DOHH2 (cell line): ENCODE data around the gene DGKB.

Experiments
- H3F3A ChIP-seq: fragments of 200-600 bp; sonication (generic), shearing (Covaris generic); 2 replicates; pipeline ENCODE4 v1.6.0; 2016; ENCODE audit warnings: antibody characterized with exemption, mild to moderate bottlenecking; ENCODE audit not compliant: control insufficient read depth, insufficient read depth
- H3K27ac ChIP-seq: fragments of 200-600 bp; sonication (generic); 2 replicates; pipeline ENCODE4 v1.5.1; 2014; ENCODE audit warnings: low read depth, mild to moderate bottlenecking, low read length, moderate library complexity
- H3K27me3 ChIP-seq: fragments of 200-600 bp; sonication (generic); 2 replicates; pipeline ENCODE4 v1.6.1; 2014; ENCODE audit warnings: mild to moderate bottlenecking, low read length, mixed read lengths; ENCODE audit not compliant: control insufficient read depth
- H3K36me3 ChIP-seq: fragments of 200-600 bp; sonication (generic); 2 replicates; pipeline ENCODE4 v1.6.1; 2014; ENCODE audit warnings: mild to moderate bottlenecking, low read length, moderate library complexity, mixed read lengths; ENCODE audit not compliant: control insufficient read depth
- H3K4me1 ChIP-seq: fragments of 200-600 bp; sonication (generic); 2 replicates; pipeline ENCODE4 v1.6.1; 2014; ENCODE audit warnings: mild to moderate bottlenecking, low read length, mixed read lengths; ENCODE audit not compliant: control insufficient read depth
- H3K4me2 ChIP-seq: fragments of 200-600 bp; sonication (generic); 2 replicates; pipeline ENCODE4 v1.6.0; 2014; ENCODE audit warnings: mild to moderate bottlenecking, low read length, moderate library complexity
- H3K4me3 ChIP-seq: fragments of 200-600 bp; sonication (generic); 2 replicates; pipeline ENCODE4 v1.5.1; 2014; ENCODE audit warnings: mild to moderate bottlenecking, low read length, mixed read lengths
- H3K79me2 ChIP-seq: fragments of 200-600 bp; sonication (generic); 2 replicates; pipeline ENCODE4 v1.6.1; 2014; ENCODE audit warnings: mild to moderate bottlenecking, low read length, mixed read lengths; ENCODE audit not compliant: control insufficient read depth
- H3K9me2 ChIP-seq: fragments of 200-600 bp; sonication (generic); replicated peaks from 2 replicates; pipeline ENCODE4 v1.6.1; 2014; ENCODE audit warnings: mild to moderate bottlenecking, low read length, mixed read lengths; ENCODE audit not compliant: control insufficient read depth
- H3K9me3 ChIP-seq: fragments of 200-600 bp; sonication (generic); 2 replicates; pipeline ENCODE4 v1.6.1; 2014; ENCODE audit warnings: antibody characterized with exemption, low read length, mixed read lengths; ENCODE audit not compliant: control insufficient read depth, insufficient read depth
- H4K20me1 ChIP-seq: fragments of 200-600 bp; sonication (generic); 2 replicates; pipeline ENCODE4 v1.6.0; 2014; ENCODE audit warnings: low read depth, mild to moderate bottlenecking, antibody characterized with exemption, low read length, moderate library complexity; ENCODE audit not compliant: control insufficient read depth, insufficient read depth
- EZH2phosphoT487 ChIP-seq: fragments of 200-600 bp; sonication (generic); IDR thresholded peaks from 2 replicates; pipeline ENCODE4 v1.6.1; 2017; ENCODE audit warnings: borderline replicate concordance, mild to moderate bottlenecking, antibody characterized with exemption, low read length, moderate library complexity, mixed read lengths
- TF ChIP-seq, protein P1 (sequence below): fragments of 200-600 bp; sonication (generic); IDR thresholded peaks from one replicate; pipeline ENCODE4 v1.5.1; 2014; ENCODE audit warnings: antibody characterized with exemption, mild to moderate bottlenecking, low read depth, low read length; ENCODE audit not compliant: poor library complexity, severe bottlenecking

The DGKB gene

DNA sequence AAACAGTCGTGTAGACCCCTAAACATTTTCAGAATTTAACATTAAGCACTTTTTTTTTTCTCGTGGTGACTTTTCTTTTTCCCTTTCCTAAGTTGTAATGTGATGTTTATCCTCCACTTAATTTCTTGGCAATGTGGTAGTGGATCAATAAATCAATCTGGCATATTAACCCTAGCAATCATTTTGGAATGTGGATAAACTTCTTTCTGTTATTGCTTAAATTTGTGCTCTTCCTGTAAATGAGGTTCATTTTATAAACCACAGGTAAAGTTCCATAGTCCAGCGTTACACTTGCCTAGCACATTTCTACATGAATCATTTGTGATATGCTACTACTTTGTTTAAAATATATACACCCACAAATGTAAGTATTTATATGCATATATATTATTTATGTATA lies 665.7 kb downstream of the DGKB start:
- Histone ChIP-seq H3K27me3 (no peaks in the 10 kb centered on the region), H3K36me3 (no peaks in the 10 kb centered on the region), H3K4me3 (no peak overlapping the region), H3K9me3 (no peaks in the 10 kb centered on the region), H3F3A (no peaks in the 10 kb centered on the region), H3K27ac (no peak overlapping the region), H3K4me2 (no peak overlapping the region), H3K9me2 (no peaks in the 10 kb centered on the region), H3K79me2 (no peaks in the 10 kb centered on the region), H4K20me1 (no peaks in the 10 kb centered on the region), H3K4me1 (no peaks in the 10 kb centered on the region)
- TF ChIP-seq, protein P1, sequence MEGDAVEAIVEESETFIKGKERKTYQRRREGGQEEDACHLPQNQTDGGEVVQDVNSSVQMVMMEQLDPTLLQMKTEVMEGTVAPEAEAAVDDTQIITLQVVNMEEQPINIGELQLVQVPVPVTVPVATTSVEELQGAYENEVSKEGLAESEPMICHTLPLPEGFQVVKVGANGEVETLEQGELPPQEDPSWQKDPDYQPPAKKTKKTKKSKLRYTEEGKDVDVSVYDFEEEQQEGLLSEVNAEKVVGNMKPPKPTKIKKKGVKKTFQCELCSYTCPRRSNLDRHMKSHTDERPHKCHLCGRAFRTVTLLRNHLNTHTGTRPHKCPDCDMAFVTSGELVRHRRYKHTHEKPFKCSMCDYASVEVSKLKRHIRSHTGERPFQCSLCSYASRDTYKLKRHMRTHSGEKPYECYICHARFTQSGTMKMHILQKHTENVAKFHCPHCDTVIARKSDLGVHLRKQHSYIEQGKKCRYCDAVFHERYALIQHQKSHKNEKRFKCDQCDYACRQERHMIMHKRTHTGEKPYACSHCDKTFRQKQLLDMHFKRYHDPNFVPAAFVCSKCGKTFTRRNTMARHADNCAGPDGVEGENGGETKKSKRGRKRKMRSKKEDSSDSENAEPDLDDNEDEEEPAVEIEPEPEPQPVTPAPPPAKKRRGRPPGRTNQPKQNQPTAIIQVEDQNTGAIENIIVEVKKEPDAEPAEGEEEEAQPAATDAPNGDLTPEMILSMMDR, result no peak
- TF ChIP-seq EZH2phosphoT487, result no peak

DNA sequence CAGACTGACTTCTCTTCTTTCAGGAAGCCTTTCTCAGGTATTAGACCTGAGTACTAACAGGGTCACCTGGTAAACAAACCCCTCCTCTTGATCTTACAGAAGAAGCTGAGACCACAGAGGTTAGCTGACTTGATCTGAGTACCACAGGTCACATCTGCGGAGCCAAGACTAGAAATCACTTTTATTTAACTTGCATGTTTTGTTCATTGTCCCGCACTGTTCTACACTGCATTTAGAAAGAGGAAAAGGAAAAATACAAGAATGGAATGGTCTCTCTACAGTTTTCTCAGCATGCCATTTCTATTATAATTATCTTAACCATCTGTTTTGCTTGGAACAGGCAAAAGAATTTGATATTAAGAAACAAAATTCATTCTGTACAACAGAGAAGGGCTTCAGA lies 667.5 kb downstream of the DGKB start:
- TF ChIP-seq, protein P1, result no peak
- no peak for TF ChIP-seq EZH2phosphoT487

DNA sequence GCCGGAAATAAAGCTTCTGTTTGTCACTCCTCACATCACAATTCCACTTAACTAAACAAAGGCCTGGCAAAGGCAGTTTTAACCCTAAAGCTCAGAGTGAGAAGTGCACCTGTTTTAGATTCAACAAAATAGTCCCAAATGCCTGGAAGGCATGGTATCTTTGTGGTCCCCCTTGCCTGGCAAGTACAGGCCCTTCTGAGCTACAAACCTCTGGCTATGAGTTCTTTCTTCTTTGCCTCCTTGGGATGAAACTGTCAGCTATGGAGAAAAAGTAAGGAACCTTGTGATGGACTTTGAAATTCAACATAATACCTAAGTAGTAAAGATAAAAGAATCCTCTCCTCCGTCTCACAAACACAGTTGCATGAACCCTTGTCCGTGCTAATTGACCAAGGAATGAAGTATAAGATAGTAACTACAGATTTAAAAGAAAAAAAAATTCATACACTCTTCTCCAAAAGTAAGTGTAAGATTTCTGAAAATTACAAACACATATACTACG lies 668.6 kb downstream of the DGKB start:
- H3K9me2 ChIP-seq, result no peaks in the 10 kb centered on the region
- H3K36me3 ChIP-seq, result no peaks in the 10 kb centered on the region
- H3K4me1 ChIP-seq, result no peaks in the 10 kb centered on the region
- no peaks in the 10 kb centered on the region for H3K27me3 ChIP-seq
- no peaks in the 10 kb centered on the region for H3K9me3 ChIP-seq
- no peaks in the 10 kb centered on the region for H3K79me2 ChIP-seq
- TF ChIP-seq EZH2phosphoT487, result no peak
- TF ChIP-seq, protein P1, result no peak
- no peak overlapping the region for H3K27ac ChIP-seq
- no peak overlapping the region for H3K4me2 ChIP-seq
- H3K4me3 ChIP-seq, result no peak overlapping the region
- H3F3A ChIP-seq, result no peaks in the 10 kb centered on the region
- H4K20me1 ChIP-seq, result no peaks in the 10 kb centered on the region

More for the DNA sequence above, 667.5 kb downstream of the DGKB start:
- Histone ChIP-seq H3K4me1 (no peaks in the 10 kb centered on the region), H3K27ac (no peak overlapping the region), H3K9me3 (no peaks in the 10 kb centered on the region), H3K9me2 (no peaks in the 10 kb centered on the region), H3K4me3 (no peak overlapping the region), H3K36me3 (no peaks in the 10 kb centered on the region), H3K4me2 (no peak overlapping the region), H3K27me3 (no peaks in the 10 kb centered on the region), H3K79me2 (no peaks in the 10 kb centered on the region), H4K20me1 (no peaks in the 10 kb centered on the region), H3F3A (no peaks in the 10 kb centered on the region)
